ENCODE results near the gene SYT15.

The SYT15 gene

DNA sequence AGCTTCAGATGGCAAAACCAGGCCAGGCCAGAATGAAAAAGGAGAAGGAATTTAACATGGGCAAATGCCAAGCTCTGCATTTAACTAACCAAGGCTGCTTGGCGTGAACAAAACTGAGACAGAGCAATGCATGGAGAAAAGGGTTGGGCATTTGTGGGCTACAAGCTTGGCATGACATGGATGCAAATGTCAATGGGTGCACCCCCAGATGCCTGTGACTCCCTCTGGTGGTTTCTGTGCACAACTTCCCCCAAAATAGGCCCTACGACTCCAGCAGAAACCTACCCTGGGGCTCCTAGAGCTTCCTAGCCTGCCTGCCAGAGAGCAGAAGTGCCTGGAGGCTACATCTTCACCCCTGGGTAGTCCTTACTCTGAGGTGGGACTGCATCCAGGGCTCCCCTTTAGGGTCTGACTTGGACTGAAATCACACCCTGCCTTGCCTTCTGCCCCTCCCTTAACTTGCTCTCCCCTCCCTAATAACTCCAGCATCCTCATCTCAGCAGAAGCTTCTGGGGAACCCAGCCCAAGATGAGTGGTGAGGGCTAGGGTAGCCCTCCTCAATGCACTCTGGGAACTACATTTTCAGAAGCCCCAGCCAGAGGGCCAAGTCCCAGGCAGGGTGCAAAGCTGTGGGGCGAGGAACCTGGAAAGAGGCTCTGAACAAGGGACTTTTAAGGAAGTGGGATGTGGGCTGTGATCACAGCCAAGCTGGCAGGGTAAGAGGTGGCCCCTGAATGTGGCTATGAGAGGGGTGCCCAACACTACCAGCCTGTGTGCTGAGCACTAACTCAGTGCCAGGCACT is 33.7 kb upstream of the SYT15 start:
- H3F3A ChIP-seq (ENCODE audit: low read depth), result no peaks in the 10 kb centered on the region
- H3K9me3 ChIP-seq (ENCODE audit: insufficient read depth, low read depth, low read length), result no peaks in the 10 kb centered on the region
- no peak for TF ChIP-seq EZH2phosphoT487 (IDR thresholded peaks at IDR 0.05; ENCODE audit: borderline replicate concordance)
- TF ChIP-seq, protein P1, sequence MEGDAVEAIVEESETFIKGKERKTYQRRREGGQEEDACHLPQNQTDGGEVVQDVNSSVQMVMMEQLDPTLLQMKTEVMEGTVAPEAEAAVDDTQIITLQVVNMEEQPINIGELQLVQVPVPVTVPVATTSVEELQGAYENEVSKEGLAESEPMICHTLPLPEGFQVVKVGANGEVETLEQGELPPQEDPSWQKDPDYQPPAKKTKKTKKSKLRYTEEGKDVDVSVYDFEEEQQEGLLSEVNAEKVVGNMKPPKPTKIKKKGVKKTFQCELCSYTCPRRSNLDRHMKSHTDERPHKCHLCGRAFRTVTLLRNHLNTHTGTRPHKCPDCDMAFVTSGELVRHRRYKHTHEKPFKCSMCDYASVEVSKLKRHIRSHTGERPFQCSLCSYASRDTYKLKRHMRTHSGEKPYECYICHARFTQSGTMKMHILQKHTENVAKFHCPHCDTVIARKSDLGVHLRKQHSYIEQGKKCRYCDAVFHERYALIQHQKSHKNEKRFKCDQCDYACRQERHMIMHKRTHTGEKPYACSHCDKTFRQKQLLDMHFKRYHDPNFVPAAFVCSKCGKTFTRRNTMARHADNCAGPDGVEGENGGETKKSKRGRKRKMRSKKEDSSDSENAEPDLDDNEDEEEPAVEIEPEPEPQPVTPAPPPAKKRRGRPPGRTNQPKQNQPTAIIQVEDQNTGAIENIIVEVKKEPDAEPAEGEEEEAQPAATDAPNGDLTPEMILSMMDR (conservative IDR thresholded peaks at IDR 0.05; ENCODE audit: low read length), result peak; percentile 71
- no peak overlapping the region for H3K9ac ChIP-seq (ENCODE audit: low read depth, low read length, poor library complexity, severe bottlenecking)
- no peaks in the 10 kb centered on the region for H3K9me2 ChIP-seq (replicated peaks; ENCODE audit: low read depth, low read length)
- H3K79me2 ChIP-seq (ENCODE audit: insufficient read depth, low read length), result no peaks in the 10 kb centered on the region
- no peaks in the 10 kb centered on the region for H3K27me3 ChIP-seq (ENCODE audit: insufficient read depth, low read length, poor library complexity, severe bottlenecking)
- H2AFZ ChIP-seq (ENCODE audit: low read length), result no peak overlapping the region
- H3K4me3 ChIP-seq (ENCODE audit: low read length, poor library complexity, severe bottlenecking), result no peak overlapping the region
- H3K4me1 ChIP-seq (ENCODE audit: insufficient read depth, low read length, poor library complexity, severe bottlenecking), result no peaks in the 10 kb centered on the region
- no peaks in the 10 kb centered on the region for H3K36me3 ChIP-seq (ENCODE audit: insufficient read depth, low read length)
- H3K4me2 ChIP-seq (ENCODE audit: low read depth, low read length, poor library complexity, severe bottlenecking), result no peak overlapping the region
- H4K20me1 ChIP-seq (ENCODE audit: insufficient read depth, low read length, poor library complexity, severe bottlenecking), result no peaks in the 10 kb centered on the region

DNA sequence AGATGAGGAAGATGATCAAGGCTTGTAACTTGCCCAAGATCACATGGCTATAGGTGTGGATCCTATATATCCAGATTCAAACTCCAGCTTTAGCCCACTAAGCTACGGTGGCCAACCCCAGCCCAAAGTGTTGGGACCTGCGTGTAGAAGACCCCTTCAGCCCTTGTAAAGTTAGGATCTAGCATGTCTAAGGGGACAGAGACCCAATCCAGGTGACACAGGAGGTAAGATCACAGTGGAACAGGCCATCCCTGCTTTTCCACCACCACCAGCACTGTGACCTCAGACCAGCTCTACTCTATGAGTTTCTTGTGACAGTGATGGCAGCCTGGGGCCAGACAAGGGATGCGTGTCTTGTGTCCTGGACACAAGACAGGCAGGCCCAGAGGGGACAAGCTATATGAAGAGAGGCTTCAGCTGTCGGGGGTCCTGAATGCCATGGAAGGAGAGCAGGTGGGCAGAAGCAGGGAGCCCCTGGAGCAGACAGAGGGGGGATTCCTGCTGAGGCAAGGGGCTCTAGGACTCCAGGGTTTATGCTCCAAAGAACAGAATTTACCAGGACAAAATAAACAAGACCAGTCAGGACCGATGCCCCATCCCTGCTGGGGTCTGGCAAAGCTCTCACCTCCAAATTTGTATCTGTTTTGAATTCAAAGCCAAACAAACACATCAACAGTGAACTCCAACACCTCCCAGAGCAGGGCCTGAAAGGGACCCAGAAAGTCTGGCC is 32.9 kb upstream of the SYT15 start:
- H3K9me3 ChIP-seq (ENCODE audit: insufficient read depth, low read depth, low read length), result no peaks in the 10 kb centered on the region
- no peaks in the 10 kb centered on the region for H3K9me2 ChIP-seq (replicated peaks; ENCODE audit: low read depth, low read length)

DNA sequence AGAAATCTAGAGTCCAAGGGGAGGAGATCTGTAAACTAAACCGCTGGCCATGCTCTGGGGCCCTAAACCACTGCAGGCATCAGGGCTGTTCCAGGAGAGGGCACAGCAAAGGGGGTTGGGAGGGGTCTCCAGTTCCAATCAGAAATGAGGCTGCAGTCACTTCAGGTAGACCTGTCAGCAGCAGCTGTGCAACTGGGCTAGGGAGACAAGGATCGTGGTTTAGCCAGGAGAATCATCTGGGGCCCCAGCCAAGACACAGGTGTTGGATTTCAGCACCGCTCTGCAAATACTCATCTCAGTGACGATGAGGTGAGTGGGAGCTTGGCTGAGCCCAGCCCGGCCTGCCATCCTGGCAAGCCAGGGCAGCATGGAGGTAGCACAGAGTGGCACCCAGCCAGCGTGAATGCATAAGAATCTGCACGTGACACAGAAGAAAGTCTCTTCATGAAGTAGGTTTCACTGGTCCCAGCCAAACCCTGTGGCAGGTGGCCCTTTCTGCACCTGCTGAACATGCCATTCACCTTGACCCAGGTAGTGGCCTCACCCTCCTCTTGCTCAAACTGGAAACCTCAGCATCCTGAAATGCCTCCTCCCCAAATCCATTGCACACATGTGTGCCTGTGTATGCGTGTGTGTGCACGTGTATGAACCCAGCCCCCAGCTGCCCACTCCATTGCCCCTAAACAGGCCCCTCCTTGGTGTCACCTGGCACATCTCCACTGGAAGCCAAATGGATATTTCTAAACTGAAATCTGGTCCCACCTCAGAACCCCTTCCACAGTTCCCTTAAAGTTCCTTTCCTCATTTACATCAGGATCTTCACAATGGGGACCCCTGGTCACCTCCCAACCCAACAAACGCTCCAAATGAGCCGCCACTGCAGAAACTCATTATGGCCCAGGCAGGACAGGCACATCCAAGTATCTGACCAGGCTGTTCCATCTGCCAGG is 32.1 kb upstream of the SYT15 start:
- Histone ChIP-seq H3K4me2 (ENCODE audit: low read depth, low read length, poor library complexity, severe bottlenecking) (no peak overlapping the region), H3K9me2 (replicated peaks; ENCODE audit: low read depth, low read length) (no peaks in the 10 kb centered on the region), H3K4me1 (ENCODE audit: insufficient read depth, low read length, poor library complexity, severe bottlenecking) (no peaks in the 10 kb centered on the region), H3K27me3 (ENCODE audit: insufficient read depth, low read length, poor library complexity, severe bottlenecking) (no peaks in the 10 kb centered on the region), H3K9ac (ENCODE audit: low read depth, low read length, poor library complexity, severe bottlenecking) (no peak overlapping the region), H4K20me1 (ENCODE audit: insufficient read depth, low read length, poor library complexity, severe bottlenecking) (no peaks in the 10 kb centered on the region), H3K4me3 (ENCODE audit: low read length, poor library complexity, severe bottlenecking) (no peak overlapping the region), H3K9me3 (ENCODE audit: insufficient read depth, low read depth, low read length) (no peaks in the 10 kb centered on the region), H3K79me2 (ENCODE audit: insufficient read depth, low read length) (no peaks in the 10 kb centered on the region), H3K36me3 (ENCODE audit: insufficient read depth, low read length) (no peaks in the 10 kb centered on the region), H3F3A (ENCODE audit: low read depth) (no peaks in the 10 kb centered on the region), H2AFZ (ENCODE audit: low read length) (no peak overlapping the region)
- TF ChIP-seq, protein P1 (conservative IDR thresholded peaks at IDR 0.05; ENCODE audit: low read length), result no peak
- TF ChIP-seq EZH2phosphoT487 (IDR thresholded peaks at IDR 0.05; ENCODE audit: borderline replicate concordance), result no peak

More for the DNA sequence above, 32.9 kb upstream of the SYT15 start:
- Histone ChIP-seq H3K9ac (ENCODE audit: low read depth, low read length, poor library complexity, severe bottlenecking) (no peak overlapping the region), H2AFZ (ENCODE audit: low read length) (no peak overlapping the region), H3K79me2 (ENCODE audit: insufficient read depth, low read length) (no peaks in the 10 kb centered on the region), H3K36me3 (ENCODE audit: insufficient read depth, low read length) (no peaks in the 10 kb centered on the region), H4K20me1 (ENCODE audit: insufficient read depth, low read length, poor library complexity, severe bottlenecking) (no peaks in the 10 kb centered on the region), H3K4me3 (ENCODE audit: low read length, poor library complexity, severe bottlenecking) (no peak overlapping the region), H3K4me1 (ENCODE audit: insufficient read depth, low read length, poor library complexity, severe bottlenecking) (no peaks in the 10 kb centered on the region), H3F3A (ENCODE audit: low read depth) (no peaks in the 10 kb centered on the region), H3K4me2 (ENCODE audit: low read depth, low read length, poor library complexity, severe bottlenecking) (no peak overlapping the region), H3K27me3 (ENCODE audit: insufficient read depth, low read length, poor library complexity, severe bottlenecking) (no peaks in the 10 kb centered on the region)
- TF ChIP-seq EZH2phosphoT487 (IDR thresholded peaks at IDR 0.05; ENCODE audit: borderline replicate concordance), result no peak
- TF ChIP-seq, protein P1 (conservative IDR thresholded peaks at IDR 0.05; ENCODE audit: low read length), result no peak
